Forelimb muscle (tissue), 1 donor: ENCODE results near the gene ZC3H12D. TPM values are rescaled to one million over a fixed set of nuclear protein-coding genes. Genes with fewer than 3 reads are reported as not detected.
"Not testable (repeated sequence)": the region's sequence is repeated elsewhere in the genome, so short reads cannot be mapped to it uniquely, and the experiment has no call there.

ENCODE experiments used
- DNase-seq: peaks from one replicate; pipeline ENCODE4 v3.0.0-alpha.2; 2013; ENCODE audit warnings: low read depth
- polyA plus RNA-seq: library from polyadenylated mRNA; unstranded; fragments of 120-200 nt; gene quantifications from one replicate; pipeline ENCODE4 v1.2.1, GENCODE V29; 2013; ENCODE audit not compliant: insufficient read length

ZC3H12D gene
- polyA plus RNA-seq = 0.35 TPM

DNA sequence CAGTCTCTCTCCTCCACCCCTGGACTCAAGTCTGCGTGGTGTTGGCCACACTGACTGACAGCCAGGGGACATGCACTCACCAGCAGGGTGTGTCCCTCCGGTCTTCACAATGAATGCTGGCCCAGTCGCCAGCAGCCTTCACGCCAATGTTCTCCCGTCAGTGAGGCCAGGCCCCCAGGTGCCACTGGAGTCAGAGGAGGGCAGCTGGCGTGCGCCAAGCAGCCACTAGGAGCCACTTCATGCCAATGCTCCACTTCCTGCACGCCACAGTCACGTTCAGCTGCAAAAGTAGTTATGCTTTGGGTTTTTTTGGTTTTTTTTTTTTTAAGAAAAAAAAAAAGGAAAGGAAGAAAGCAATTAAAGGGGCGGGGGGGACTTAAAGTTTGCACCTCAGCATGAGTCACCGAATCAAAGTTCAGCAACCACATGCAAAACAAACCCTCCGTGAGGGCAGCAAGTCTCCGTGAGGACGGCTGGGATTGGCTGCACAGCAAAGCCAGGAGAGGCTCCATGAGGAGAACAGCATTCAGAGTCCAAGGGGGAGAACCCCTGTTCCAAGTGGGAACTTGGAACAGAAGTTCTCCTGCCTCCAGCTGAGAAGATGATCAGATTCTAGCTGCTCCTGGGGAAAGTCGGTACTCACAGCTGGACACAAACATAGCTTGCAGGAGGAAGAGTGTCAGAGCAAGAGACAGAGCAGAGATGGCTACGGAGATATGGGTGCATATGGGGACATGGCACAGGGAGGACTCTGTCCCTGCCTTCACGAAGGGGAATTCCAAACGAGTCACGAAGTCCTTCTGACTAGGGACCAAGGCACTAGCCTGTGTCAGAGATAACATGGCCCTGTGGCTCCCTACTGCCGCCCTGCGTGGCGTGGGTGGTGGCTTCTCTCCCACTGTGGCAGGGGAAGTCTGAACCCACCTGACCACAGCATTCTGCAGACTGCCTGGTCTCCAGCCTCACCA is at the start of gene ZC3H12D:
Gene ZC3H12D, minus strand, starts transcription at position 282 of the 968 bp plus-strand sequence. CDS start 10,471 bp downstream, outside the sequence.
- DNase-seq = no peak

DNA sequence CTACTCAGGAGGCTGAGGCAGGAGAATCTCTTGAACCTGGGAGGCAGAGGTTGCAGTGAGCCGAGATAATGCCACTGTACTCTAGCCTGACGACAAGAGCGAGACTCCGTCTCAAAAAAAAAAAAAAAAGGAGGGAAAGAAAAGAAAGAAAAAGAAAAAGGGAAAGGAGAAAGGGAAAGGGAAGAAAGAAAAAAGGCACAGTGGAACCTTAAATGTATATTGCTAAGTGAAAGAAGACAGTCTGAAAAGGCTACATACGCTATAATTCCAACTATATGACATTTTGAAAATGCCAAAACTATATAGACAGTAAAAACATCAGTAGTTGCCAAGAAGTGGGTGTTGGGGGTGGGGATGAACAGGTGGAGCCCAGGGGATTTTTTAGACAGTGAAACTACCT is 44.8 kb upstream of the ZC3H12D start:
- no peak for DNase-seq

DNA sequence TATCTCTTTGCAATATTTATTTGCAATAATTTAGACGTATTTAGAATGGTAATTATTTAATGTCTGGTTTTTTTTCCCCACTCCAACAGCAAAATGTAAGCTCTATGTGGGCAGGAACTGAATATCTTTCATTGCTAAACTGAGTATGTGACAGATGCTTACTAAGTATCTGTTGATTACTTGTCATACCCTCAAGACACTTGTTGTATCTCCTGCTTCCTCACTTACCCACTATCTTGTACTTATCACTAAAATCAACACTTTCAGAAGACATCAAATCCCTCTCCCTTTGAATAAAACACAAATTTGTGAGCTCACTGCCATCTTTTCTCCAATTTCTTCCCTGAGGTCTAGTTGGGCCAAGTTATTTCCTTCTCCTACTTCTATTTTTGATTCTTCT is 30.7 kb upstream of the ZC3H12D start:
- DNase-seq = no peak

DNA sequence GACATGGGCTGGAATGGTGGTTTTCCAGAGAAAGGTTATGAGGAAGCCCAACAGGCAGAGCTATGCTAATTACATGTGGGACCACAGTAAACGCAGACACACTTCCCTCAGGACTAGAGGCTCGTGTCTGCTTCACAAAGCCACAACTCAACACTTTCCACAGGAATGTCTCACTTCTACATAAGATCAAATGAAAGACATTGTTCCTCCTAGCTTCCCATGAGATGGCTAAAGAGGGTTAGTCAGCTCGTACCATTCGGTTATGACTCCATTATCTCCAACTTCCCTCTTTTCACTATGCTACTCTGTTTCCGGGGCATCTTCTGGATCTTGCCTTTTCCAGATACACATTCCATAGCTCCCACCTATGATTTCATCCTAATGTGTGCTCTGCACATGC is 29.1 kb upstream of the ZC3H12D start:
- DNase-seq = no peak

DNA sequence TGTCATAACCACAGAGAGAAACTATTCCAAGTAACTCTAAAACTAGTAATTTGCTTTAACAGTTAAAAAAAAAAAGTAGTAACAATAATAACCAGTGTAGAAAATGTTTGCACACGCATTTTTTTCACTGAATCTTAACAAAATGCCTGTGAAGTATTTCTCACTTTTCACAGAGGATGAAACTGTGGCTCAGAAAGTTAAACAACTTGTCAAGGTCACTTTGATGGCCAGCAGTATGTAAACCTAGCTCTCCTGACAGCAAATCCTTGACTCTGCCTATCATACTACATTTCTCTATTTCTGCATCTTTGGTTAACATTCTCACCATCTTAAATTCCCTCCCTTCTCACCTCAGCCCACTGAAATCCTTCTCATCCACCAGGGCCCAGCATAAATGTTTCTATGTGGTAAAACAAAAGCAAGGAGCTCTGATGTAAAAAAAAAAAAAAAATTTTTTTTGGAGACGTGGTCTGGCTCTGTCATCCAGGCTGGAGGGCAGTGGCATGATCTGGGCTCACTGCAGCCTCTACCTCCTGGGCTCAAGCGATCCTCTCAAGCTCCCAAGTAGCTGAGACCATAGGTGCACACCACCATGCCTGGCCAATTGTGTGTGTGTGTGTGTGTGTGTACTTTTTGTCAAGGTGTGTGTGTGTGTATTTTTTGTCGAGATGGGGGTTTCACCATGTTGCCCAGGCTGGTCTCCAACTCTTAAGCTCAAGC is 26.1 kb upstream of the ZC3H12D start:
- no peak for DNase-seq

DNA sequence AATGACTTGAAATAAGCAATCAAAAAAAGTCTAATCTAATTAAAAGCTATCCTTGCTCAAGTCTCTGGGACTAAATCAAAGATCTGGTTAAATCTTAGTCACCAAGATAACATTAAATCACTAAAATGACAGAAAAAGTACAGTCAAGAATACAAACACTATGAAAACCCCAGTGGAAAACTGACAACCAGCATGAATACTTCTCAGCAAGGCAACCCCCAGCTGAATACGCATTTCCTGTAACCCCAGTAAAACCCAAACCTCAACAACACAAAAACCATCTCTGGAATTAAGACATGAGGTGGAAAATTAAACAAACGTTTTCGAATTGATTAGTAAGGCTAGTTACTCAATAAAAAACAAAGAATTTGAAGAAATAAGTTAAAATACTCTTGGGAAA is 23.7 kb upstream of the ZC3H12D start:
- DNase-seq = no peak

DNA sequence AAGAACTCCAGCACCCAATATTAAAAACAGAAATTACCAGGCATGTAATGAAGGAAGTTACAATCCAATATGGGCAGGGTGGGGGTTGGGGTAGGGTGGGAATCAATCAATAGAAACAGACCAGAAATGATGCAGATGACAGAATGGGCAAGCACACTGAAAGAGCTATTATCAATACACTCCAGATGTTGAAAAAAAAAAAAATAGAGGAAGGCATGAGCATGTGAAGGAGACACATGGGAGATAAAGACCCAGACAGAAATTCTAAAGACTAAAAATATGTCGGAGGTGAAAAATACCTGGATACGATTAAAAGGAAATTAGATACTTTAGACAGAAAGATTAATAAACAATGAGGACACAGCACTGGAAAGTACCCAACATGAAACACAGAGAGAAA is 19.1 kb upstream of the ZC3H12D start:
- DNase-seq = no peak

DNA sequence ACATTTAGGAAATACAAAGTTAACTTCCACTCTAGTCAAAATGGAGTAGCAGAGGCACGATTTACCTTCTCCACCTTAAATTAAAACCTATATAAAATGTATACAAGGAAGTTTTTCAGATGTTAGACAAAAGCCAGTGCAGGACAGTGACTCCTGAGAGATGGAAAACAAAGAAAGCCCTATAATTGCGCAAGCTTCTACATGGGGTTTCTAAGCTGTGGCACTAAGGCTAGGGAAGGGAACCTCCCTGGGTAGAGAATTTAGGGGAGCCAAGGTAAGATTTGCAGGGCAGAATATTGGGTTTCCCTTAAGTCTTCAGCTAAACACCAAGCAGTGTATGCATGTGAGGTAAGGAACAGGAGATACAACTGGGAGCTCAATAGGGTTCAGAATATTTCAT is 18.5 kb upstream of the ZC3H12D start:
- no peak for DNase-seq

DNA sequence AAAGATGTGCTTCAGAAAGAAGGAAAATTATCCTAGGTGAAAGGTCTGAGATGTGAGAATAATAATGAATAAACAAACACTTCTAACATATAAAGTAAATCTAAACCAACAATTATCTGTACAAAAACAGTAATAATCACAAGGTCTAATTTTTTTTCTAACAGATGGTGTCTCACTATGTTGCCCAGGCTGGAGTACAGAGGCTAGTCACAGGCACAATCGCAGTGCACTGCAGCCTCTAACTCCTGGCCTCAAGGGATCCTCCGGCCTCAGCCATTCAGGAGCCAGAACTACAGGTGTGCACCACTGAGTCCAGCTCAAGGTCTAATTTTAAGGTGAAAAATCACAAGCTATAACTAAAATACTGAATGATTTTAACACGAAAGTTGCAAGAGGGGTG is 17.0 kb upstream of the ZC3H12D start:
- DNase-seq = no peak

DNA sequence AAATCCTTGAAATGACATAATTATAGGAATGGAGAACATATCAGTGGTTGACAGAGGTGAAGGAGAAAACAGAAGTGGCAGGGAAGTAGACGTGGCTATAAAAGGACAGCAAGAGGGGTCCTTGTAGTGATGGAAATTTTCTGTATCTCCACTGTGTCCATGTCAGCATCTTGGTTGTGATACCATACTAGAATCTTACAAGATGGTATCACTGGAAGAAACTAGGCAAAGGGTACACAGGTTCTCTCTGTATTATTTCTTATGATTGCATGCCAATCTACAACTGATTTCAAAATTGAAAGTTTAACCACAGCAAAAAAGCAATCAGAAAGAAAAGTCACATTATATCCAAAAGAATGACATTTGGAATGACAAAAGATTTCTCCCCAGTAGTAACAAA is 16.4 kb upstream of the ZC3H12D start:
- DNase-seq = no peak

DNA sequence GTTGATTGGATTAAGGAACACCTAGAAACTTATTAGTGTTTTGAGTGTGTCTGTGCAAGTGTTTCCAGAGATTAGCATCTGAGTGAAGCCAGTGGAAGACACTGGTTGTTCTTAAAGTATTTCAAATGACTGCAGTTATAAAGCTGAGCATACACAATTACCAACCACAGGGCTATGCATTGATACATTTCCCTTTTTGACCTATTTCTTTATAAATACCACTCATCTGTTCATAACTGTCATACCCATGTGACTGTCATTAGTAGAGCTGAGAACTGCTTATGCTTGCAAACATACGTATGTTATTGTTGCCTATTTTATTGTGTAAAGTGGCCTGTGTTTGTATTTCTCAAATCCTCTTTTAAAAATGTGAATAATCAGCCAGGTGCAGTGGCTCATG is 15.3 kb upstream of the ZC3H12D start:
- DNase-seq = no peak

DNA sequence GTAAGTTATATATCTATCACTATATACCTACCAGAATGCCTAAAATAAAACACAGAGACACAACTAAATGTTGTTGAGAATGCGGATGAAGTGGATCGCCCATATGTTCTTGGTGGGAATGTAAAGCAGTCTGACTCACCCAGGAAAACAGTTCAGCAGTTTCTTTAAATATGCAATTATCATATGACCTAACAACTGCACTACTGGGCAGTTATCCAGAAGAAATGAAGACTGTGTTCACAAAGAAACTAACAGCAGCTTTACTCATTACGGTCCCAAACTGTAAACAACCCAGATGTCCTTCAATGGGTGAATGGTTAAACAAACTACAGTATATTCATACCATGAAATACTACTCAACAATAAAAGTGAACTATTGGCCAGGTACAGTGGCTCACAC is 14.3 kb upstream of the ZC3H12D start:
- DNase-seq = no peak

DNA sequence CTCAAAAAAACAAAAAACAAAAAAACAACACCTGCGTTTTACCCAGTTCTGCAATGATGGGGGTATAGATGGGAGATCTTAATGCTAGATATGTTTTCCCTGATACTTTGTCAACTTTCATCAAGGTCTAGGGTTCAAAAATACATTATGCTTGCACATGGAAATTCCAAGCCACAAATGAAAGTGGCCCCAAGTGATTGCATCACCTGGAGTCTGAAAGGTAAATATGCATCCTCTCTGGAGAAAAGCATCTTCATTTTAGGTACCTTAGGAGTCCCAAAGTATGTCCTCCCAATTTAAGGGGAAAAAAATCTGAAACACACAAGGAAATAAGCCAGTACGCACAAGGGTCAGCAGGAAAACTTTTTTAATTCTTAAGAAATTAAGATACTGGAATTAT is 12.6 kb upstream of the ZC3H12D start:
- no peak for DNase-seq

DNA sequence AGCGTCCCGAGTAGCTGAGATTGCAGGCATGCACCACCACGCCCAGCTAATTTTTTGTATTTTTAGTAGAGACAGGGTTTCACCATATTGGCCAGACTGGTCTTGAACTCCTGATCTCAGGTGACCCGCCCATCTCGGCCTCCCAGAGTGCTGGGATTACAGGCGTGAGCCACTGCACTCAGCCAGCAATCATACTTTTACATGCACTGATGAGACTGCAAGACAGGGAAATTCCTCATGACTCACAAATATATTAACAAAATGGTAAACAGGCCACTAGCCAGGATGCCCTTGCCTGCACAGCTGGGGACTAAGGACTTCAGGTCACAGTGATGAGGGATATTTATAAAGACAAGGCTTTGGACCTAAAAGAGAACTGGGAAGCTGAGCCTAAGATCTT is 11.8 kb upstream of the ZC3H12D start:
- DNase-seq = not testable (repeated sequence)

DNA sequence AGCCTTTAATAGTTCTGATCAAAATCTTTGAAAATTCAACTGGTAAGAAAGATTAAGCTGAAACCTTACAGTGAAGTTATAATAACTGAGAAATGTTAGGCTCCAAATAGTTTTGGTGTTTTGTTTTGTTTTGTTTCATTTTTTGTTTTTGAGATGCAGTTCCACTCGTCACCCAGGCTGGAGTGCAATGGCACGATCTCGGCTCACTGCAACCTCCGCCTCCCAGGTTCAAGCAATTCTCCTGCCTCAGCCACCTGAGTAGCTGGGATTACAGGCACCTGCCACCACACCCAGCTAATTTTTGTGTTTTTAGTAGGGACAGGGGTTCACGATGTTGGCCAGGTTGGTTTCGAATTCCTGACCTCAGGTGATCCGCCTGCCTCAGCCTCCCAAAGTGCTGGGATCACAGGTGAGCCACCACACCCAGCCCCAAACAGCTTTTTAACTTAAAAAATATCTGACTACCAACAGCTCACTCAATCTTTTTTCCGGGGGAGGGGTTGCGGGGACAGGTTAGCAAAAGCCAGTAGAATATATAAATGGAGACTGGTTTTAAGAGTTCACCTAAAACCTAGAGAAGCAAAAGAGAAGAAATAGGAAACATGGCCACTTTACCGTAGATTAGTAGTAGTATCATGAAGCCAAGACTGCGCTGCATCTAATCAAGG is 10.7 kb upstream of the ZC3H12D start:
- not testable (repeated sequence) for DNase-seq

DNA sequence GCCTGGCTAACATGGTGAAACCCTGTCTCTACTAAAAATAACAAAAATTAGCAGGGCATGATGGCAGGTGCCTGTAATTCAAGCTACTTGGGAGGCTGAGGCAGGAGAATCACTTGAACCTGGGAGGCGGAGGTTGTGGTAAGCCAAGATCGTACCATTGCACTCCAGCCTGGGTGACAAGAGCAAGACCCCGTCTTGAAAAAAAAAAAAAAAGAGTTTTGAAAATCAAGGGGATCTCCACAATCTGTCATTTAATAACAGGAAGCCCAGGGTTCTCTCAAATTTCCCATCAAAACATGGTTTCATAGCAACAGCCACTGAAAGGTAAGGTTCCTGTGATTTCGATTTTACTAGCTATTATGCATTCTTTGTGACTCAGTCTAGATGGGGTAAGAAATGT is 10.0 kb upstream of the ZC3H12D start:
- not testable (repeated sequence) for DNase-seq

DNA sequence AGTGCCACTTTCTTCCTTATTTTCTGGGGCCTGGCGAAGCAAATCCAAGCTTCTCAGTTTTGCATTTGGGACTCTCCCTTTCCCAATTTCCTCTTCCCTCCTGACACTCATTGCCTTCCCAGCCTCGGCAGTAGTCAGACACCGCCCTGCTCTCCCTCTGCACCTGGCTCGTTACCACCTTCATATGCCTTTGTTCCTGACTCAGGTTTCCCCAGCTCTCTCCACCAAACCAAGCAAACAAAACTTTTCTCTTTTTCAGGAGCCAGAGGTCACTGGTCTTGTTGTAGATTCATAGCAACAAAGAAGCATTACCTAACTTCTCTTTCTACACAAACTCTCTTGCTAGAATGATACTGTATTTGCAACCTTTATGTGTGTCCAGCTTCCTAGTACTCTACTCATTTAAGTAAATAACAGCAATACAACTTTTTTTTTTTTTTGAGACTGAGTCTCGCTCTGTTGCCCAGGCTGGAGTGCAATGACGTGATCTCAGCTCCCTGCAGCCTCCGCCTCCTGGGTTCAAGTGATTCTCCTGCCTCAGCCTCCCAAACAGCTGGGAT is 9.0 kb upstream of the ZC3H12D start:
- DNase-seq = no peak

DNA sequence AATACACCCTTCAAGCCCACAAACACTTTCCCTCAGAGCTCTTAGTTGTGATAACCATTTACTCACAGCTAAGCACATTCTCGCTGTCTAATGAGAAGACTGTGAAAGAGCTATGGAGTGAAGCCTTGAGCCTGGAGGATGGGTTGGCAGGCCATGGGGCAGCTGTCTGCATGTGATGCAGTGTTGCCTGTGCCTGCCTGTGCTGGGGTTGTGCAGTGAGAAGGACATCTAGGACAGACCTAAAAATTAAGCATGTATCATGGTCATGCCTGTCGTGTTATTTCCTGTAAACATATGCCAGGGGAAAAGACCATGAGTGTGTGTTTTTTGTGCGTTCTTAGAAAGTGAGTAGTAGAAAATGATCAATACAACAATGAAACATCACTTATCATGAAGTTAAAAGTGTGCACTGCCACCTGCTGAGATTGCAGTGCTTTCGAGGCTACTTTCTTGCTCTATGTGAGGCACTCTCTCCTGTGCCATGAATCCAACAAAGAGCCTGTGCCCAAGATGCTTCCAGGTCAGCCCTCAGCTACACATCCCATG is 8.1 kb upstream of the ZC3H12D start:
- no peak for DNase-seq

DNA sequence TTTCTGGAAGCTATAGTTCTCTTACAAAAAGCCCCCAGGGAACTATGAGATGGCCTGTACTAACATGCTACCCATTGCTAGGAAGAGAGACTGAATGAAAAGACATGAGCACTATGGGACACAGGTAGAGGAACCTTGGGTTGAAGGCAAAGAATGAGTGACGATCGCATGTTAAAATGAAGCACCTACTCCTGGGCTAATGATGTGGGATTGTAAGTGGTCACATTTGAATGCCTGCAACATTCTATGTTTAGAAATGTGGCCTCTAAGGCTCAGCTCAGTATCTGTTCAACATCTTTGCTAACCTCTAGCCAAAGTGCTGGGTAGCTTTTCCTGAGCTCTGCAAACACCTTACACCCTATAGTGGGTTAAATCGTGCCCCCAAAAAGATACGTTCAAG is 5.2 kb upstream of the ZC3H12D start:
- no peak for DNase-seq

DNA sequence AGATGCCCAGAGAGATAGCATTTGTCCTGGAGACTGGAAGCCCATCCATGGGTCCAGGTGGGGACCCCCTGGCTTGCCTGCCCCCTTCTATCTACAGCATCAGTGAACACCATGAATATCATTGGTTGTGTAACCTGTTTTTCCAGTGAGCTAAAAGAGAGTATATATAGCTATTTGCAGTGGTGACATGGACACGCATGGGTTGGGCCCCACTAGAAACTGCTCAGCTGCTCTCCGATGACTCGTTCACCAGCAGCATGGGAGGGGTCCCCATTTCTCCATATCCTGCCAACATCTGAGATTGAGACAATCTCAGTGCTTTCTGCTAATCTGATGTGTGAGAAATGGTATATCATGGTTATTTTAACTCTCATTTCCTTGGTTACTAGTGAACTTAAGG is 4.0 kb upstream of the ZC3H12D start:
- no peak for DNase-seq

DNA sequence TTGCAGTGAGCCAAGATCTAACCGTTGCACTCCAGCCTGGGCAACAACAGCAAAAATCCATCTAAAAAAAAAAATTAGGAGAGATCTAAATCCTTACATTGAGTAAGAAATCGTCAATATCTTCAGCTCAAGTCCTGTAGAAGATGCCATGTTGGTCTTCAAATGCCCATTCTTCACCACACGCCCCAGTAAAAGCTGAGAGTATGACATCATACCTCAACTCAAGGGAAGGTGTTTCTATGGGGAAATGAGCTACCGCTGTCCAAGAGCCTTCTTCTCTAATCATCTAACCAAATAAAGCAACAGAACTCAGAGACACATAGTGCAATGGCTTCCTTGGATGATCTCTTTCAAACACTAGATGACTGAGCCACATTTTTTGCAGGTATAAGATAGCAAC is 2.5 kb upstream of the ZC3H12D start:
- DNase-seq = no peak
